ENCODE data around the gene MLLT1.

- TF ChIP-seq CTCF (IDR thresholded peaks at IDR 0.05) (no peak), POLR2A (IDR thresholded peaks at IDR 0.05) (no peak)
These were observed 60.0 kb downstream of the MLLT1 start for GRCh38 chr19:6219586-6220290.

Data from uterus (tissue), 2 donors.